Prostate gland (tissue), 2 donors: Measurements from ENCODE around the gene SLC24A4.

ENCODE experiments used
- CTCF ChIP-seq, 4 experiments: fragments of 200-600 bp in 2 of 4; fragments of 450-650 bp in 2 of 4; sonication (generic) in 2 of 4; IDR thresholded peaks; 1 replicate in 3 of 4; 2 replicates in 1 of 4; pipeline ENCODE4 v1.5.1; 2016 to 2019; ENCODE audit warnings: antibody characterized with exemption in 4 of 4, mild to moderate bottlenecking in 2 of 4, moderate library complexity in 2 of 4
- POLR2A ChIP-seq: fragments of 450-650 bp; IDR thresholded peaks from one replicate; pipeline ENCODE4 v1.6.1; 2016; ENCODE audit warnings: antibody characterized with exemption, mild to moderate bottlenecking

GRCh38 chr14:92525322-92526095 lies 202.5 kb downstream of the SLC24A4 start:
- TF ChIP-seq POLR2A (no peak), CTCF (IDR thresholded peaks at IDR 0.05) (no peak)
